NCI-H345 (cell line): Measurements from ENCODE around the gene DNAH14.

Experiments used
- DNase-seq: peaks from one replicate; lab custom pipeline; 2025; lab: John Stamatoyannopoulos, UW

The DNAH14 gene

DNA sequence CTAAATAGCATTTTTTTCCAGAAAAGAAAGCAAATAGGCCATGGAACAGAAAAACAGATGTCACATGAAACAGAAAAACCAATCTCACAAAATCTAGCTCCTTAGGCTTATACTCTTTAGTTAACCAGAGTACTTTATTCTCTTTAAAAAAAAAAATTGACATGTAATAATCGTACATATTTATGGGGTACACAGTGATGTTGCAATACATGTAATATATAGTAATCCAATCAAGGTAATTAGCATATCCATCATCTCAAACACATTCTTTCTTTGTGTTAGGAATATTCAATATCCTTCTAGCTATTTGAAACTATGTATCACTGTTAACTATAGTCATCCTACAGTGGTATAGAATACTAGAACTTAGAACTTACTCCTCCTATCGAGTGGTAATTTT is 478.3 kb downstream of the DNAH14 start:
- no peak for DNase-seq

GRCh38 chr1:225408249-225408648 is 478.8 kb downstream of the DNAH14 start:
- DNase-seq = no peak

DNA sequence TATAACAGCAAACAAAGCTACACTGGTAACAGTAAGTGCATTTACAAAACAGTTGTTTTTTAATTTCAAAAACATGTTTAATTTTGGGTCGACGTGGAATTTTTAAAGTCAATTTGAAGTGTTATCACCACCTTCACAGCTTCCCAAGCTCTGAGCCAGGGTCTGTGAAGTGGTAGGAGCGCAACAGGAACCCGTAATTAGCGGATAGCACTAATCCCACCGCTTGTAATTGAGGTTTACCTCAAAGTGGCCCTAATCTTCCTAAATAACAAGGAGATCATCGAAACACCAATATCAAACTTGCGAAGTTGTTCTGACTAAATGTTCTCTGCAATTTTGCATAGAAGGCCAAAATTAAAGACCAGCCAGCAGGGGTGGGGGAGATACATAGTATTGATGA is 479.6 kb downstream of the DNAH14 start:
- no peak for DNase-seq

DNA sequence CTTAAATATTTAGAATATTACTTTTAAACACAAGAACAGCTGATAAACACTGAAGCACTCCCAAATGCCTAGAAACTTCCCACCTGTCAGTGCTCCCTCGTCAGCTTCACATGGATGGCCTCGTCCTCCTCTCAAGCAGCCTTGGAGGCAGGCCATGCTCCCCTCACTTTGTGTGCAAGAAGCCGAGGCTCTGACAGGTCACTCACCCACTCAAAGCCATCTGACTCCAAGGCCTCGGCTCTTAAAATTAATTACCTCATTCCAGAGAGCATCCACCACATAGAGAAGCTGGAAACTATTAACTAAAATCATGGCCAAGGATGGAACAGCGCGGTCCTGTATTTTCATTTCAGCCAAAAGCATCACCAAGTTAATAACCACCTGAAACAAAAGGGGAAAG is 480.6 kb downstream of the DNAH14 start:
- DNase-seq = no peak

GRCh38 chr1:225412321-225412720 is 482.8 kb downstream of the DNAH14 start:
- no peak for DNase-seq

GRCh38 chr1:225412803-225413351 is 483.4 kb downstream of the DNAH14 start:
- no peak for DNase-seq

DNA sequence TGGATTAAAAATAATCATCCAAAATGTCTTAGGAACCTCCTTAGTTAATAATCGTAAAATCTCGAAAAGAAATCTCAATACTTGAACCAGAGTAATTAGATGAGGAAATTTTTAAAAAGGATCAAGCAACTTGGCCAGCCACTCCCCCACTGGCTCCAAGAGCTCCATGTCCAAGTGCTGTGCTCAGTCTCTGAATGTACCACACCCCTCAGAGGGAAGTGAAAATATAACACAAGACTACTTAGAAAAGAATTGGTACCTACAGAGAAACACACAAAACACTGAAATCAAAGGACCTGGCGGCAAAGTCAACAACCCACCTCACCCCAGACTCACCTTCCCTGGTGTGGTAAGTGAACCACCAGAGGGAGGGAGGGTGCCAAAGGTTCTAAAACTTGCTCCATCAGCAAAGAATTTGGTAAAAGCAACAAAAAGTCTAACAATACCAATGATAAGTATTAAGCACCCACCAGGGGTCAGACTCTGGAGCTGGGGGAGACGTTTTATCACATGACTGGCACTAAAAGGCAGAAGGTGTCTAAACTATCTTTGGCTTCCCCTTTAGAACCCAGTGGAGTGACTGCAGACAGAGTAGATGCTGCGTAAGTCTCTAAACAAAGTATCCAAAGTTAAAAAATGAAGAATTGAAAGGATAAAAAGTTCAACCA is 484.4 kb downstream of the DNAH14 start:
- no peak for DNase-seq

DNA sequence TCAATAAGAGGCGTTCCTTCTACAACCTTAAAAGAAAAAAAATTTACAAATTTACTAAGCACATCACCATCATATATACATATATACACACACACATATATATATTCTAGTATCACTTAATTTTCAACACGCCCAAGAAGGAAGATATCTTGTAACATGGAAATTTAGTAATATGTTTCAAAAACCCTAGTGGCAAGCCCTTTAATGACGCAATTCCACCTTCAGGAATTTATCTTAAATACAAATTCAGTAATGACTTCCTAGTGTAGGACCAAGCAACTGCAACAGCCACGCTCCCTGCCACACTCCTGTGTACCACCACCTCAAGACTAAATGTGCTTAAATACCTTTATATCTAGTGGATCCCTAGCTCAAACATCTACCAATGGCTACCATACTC is 485.8 kb downstream of the DNAH14 start:
- no peak for DNase-seq

GRCh38 chr1:225415967-225416745 is 486.7 kb downstream of the DNAH14 start:
- no peak for DNase-seq

GRCh38 chr1:225418059-225418458 is 488.6 kb downstream of the DNAH14 start:
- peak; percentile 21 for DNase-seq

DNA sequence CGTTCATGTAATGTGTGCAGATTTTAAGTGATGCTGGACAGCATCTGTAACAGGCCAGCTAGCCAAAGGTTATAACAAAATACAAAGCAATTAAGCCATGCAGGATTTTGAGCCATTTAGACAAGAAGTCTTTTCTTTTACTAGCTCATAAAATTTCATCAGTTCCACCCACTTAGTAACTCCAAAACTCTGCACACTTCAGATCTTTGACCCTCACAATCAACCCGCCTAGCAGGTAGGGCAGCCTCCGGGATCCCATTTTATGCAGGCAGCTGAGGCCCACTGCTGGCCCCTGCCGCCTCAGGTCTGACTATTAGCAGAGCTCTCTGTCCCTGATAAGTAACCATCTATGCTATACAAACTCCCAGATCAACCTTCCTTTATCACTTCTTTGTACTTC is 489.1 kb downstream of the DNAH14 start:
- DNase-seq = no peak

DNA sequence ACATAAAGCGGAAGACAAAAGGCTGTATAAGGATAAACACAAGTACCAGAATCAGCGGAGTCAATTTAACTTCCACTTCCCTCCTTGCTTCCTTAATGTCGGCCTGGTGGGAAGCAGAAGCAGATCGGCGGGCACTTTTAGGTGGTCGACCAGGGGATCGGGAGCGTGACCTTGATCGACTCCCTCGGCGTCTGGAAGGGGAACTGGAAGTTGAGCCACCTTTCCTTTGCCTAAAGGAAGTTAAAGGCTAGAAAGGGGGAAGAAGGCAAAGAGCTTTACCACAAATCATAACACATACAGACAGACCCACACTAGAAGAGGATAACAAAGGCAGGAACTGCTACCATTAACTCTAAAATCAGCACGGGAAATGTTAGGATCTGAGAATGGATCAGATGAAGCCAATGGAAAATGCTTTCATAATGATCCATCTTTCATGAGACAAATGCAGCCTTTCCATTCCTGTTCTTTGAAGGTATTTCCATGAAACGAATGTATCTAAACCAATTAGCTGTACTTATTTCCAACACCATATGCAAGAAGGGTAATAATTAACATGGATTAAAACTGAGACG is 492.6 kb downstream of the DNAH14 start:
- DNase-seq = no peak

- peak; percentile 6 for DNase-seq
Measured at GRCh38 chr1:225422795-225423517, 493.5 kb downstream of the DNAH14 start.

DNA sequence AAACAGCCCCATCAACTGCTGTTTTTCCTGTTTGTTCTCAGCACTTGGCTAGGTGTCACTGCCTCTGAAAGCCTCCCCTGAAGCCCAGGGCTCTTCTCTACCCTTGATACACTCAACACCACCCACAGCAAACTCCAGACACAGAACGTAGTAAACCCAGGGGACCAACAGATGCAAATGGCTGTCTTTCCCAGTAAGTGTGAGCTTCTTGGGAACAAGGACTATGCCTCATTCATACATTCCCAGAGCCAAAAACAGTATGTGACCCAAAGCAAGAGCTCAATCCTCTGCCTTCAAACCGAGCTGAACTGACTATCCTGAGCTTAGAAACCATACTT is 494.0 kb downstream of the DNAH14 start:
- DNase-seq = peak; percentile 43

DNA sequence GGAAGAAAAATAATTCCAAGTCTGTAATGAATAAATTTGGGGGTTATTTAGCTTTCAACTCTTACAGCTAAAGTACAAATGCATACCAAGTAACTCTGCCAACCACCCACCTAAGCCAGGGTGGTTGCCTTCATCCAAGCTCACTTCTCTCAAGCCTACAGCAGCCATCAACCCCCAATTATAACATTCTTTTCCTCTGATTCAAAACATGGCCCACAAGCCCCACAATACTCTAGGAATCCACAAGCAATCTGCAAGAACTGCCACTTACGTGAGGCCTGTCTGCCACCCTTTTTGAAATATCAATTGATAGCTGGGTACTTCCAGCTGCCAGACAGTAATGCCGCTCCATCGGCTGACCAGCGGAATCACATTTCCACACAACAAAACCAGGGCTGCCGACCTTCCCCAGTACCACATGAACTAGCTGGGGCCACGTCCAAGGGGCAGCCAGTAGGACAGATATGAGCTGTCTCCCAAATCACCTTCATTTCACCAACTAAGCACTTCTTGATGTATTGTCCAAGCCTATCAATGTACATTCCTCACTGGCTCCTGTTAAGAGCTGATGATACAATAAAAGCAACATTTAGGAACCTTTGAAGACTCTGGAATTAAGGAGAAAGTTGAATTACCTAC is 495.2 kb downstream of the DNAH14 start:
- no peak for DNase-seq

DNA sequence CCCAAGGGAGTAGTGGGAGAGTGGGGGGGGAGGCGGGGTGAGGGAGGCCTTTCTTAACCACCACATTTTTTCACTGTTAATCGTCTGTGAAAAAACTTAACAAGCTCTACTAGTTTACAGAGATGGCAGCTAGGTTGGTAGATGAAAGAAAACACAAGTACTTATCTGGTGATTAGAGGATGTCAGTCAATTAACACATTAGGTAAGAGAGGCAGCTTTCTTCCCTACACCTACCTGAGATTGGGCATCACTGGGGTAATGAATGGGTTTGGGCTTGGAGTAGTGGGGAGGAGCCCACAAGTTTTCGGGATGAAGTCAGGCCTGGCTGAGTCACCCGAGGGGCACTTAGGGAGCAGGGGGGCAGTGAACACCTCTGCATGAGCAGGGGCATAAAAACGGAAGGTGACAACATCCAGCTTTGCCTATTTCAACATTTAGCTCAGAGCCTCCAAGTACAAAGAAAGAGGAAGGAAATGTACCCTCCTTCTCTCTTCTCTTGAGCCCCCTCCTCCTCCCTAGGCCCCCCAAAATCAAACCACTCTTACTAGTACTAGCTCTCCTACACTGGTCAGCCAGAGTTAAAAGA is 495.8 kb downstream of the DNAH14 start:
- DNase-seq = no peak

DNA sequence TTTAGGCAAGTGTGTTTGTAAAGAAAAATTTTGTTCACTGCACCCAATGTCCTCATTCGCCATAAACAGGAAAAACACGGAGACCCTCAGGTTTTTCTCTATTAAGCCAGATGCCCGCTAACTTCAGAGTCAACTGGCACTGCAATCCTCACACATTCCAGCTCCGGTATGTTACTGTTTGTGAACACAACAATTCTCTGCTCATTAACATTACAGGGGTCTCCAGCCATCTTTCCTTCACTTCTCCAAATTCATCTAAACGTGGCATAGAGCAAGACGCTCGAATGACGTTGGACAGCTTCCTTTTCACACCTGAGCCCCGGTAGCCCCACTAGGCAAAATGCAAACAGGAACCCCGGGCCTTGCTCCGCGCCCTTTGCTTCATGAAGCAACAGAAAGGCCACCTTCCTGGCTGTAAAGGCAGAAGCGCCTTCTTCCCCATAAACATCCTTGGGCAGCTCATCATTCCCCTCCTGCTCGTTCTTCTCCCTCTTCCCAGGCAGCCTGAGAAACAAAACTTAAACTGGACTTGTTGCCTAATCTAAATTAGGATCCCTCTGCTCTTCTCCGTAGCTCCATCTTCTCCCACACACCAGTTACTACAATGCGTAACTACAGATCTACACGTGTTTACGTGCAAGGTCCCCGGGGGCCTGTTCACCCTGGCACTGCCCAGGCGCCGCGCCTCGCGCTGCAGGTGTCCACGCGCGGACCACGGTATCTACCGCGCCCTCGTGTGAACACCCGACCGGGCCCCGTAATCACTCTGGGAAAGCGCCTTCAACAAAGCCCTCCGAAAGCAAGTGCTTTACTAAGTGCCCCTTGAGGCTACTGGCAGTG is 497.1 kb downstream of the DNAH14 start:
- peak; percentile 26 for DNase-seq

DNA sequence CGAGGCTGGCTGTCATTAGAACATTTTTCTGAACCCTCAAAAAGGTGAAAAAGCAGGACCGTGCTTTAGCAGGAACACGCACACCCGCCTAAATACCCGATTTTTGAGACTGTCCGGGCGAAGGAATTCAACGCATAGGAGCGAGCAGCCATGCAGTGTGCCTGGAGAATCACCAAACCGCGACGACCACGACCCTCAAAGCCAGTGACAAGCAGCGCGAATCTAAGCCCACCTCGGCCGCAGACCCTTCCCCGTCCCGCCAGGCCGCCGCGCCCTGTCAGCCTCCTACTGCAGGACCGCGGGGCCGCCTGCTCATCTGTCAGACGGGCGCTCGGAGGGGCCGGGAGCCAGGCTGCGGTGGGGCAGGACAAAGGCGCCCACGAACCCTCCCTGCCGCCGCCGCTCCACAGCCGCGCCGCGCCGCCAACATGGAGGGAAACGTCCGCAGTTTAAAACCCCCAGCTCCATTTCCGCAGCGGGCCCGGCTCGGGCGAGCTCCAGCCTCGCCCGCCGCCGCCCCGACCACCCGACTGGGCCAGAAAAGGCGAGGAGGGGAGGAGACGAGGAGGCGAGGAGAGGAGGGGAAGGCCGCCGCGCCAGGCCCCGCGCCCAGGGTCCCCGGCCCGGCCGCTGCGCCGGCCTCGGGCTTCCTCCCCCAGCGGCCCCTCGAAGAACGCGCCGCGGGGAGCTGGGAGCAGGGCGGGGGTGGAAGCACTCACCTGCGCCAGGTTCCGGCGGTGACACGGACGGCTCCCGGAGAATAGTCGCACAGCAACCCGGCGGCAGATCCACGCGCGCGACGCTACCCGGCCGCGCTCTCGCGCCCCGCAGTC is 498.0 kb downstream of the DNAH14 start, which contains the start of gene LBR:
Gene LBR, minus strand, starts transcription at position 804 of the 833 bp plus-strand sequence. CDS start 3,963 bp downstream, outside the sequence.
- no peak for DNase-seq

DNA sequence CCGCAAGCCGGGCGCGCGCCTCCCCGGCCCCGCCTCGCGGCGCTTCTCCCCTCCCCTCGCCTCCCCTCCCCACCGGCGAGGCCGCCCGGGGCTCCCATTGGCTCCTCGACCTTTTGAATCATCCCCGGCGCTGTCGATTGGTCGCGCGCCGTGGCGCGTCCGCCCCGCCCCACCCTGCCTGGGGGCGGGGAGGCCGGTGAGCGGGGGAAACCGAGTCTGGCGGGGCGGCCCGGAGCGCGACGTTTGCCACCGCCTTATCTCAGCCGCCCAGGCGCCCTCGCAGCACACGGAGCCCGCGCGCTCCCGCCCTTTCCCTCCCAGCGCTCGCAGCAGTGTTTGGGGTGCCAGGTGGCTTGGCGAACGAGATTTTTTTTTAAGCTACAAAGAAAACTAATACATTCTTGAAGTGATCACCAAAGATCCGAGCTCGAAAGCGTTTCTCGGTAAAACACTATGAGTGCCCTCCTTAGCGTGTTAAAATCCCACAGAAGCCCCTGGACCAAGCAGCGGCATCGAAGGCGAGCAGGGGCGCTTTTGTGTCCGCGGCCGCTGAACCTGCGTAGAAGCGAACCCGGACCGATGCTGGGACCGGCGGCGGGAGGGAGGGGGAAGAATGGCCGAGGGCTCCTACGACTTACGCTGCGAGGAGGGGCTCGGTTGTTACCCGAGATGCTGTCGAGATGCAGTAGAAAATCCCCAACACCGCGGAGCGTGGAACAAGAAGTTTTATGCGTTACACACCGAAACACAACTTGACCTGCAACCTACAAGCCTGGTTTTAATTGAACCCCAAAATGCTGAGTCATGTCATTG is 498.8 kb downstream of the DNAH14 start:
- peak; percentile 97 for DNase-seq
